Stomach (tissue), 4 donors: ENCODE results near the gene MYO3B.

Experiments
- CTCF ChIP-seq, 7 experiments: fragments of 450-650 bp in 4 of 7; fragments of 200-600 bp in 3 of 7; sonication (generic) in 3 of 7; IDR thresholded peaks; one replicate each; pipeline ENCODE4 v1.5.1; 2016 to 2019; ENCODE audit warnings: antibody characterized with exemption in 7 of 7, control low read depth in 2 of 7, mild to moderate bottlenecking in 1 of 7
- POLR2A ChIP-seq, 4 donors: fragments of 450-650 bp; IDR thresholded peaks; one replicate each; pipeline ENCODE4 v1.6.1; 2016; ENCODE audit warnings: antibody characterized with exemption in 4 of 4, control low read depth in 2 of 4, mild to moderate bottlenecking in 1 of 4, moderate library complexity in 1 of 4
- POLR2AphosphoS5 ChIP-seq, 3 donors: sonication (generic); formaldehyde crosslinking; IDR thresholded peaks; one replicate each; pipeline ENCODE4 v1.6.1; 2016; ENCODE audit warnings: antibody characterized with exemption in 3 of 3

- TF ChIP-seq POLR2AphosphoS5 (IDR thresholded peaks at IDR 0.05), result no peak
- TF ChIP-seq CTCF (IDR thresholded peaks at IDR 0.05), result no peak
- no peak for TF ChIP-seq POLR2A (IDR thresholded peaks at IDR 0.05)
Measured at GRCh38 chr2:170647741-170648436, 469.9 kb downstream of the MYO3B start.
